Activated B cell treated with CpG ODN at 0.5 μM for 24 hours (primary cell): ENCODE measurements around the gene KLKB1. TPM values are rescaled to one million over a fixed set of nuclear protein-coding genes. Genes with fewer than 3 reads are reported as not detected.

Experiments
- ATAC-seq: fragments of 200-7000 bp; cut with Tn5 transposase; one replicate; pipeline ENCODE4 v1.10.0; 2021; ENCODE audit warnings: low read depth, mild to moderate bottlenecking, moderate library complexity
- CTCF ChIA-PET: fragments of 350-600 bp; sonication (Branson Sonifier 250); formaldehyde crosslinking; loops from one replicate; lab custom pipeline; 2021; ENCODE audit warnings: antibody characterized with exemption; lab: Charles Lee
- POLR2A ChIA-PET: fragments of 350-600 bp; sonication (Branson Sonifier 250); formaldehyde crosslinking; loops from one replicate; lab custom pipeline; 2021; ENCODE audit warnings: antibody characterized with exemption; lab: Charles Lee
- DNase-seq: peaks from one replicate; pipeline ENCODE4 v3.0.0; 2022
- H3K27ac Mint-ChIP-seq: one replicate; pipeline ENCODE4 v1.8.0; 2020; ENCODE audit warnings: mixed read lengths
- H3K27me3 Mint-ChIP-seq: one replicate; pipeline ENCODE4 v1.8.0; 2021; ENCODE audit warnings: mixed read lengths
- H3K36me3 Mint-ChIP-seq: one replicate; pipeline ENCODE4 v1.8.0; 2021; ENCODE audit warnings: low read depth, mixed read lengths
- H3K4me1 Mint-ChIP-seq: one replicate; pipeline ENCODE4 v1.8.0; 2021; ENCODE audit warnings: mixed read lengths
- H3K4me3 Mint-ChIP-seq: one replicate; pipeline ENCODE4 v1.8.0; 2020; ENCODE audit warnings: mild to moderate bottlenecking, mixed read lengths
- H3K9me3 Mint-ChIP-seq: one replicate; pipeline ENCODE4 v1.8.0; 2020; ENCODE audit warnings: mixed read lengths
- CTCF ChIP-seq: fragments of 200-600 bp; IDR thresholded peaks from one replicate; pipeline ENCODE4 v1.8.0; 2022; ENCODE audit warnings: antibody characterized with exemption, mild to moderate bottlenecking
- intact Hi-C: fragments of 100-400 bp; cut with micrococcal nuclease; formaldehyde crosslinking; loops from one replicate; pipeline ENCODE4 v1.15.1; 2024
- total RNA-seq: library from RNA; stranded (reverse); gene quantifications from 2 replicates; pipeline ENCODE4 v1.2.3, GENCODE V29; 2022

KLKB1 gene
- total RNA-seq, 1 donor from 2014 or later, result 0.16 TPM

GRCh38 chr4:186200516-186200915 is 26.8 kb upstream of the KLKB1 start:
- H3K4me3 Mint-ChIP-seq, result no peak overlapping the region
- peaks cover 7% of the 10 kb centered on the region for H3K36me3 Mint-ChIP-seq
- no peaks in the 10 kb centered on the region for H3K9me3 Mint-ChIP-seq
- no peak overlapping the region for H3K27ac Mint-ChIP-seq
- peaks cover 23% of the 10 kb centered on the region for H3K4me1 Mint-ChIP-seq
- POLR2A ChIA-PET, result no interaction called here
- intact Hi-C loops, result loop anchor here (5.0 kb wide), 1 partner anchor 558 kb away; no protein-coding TSS in a partner anchor
- ATAC-seq, result no peak
- no peaks in the 10 kb centered on the region for H3K27me3 Mint-ChIP-seq
- CTCF ChIA-PET, result no interaction called here
- no peak for TF ChIP-seq CTCF
- no peak for DNase-seq

DNA sequence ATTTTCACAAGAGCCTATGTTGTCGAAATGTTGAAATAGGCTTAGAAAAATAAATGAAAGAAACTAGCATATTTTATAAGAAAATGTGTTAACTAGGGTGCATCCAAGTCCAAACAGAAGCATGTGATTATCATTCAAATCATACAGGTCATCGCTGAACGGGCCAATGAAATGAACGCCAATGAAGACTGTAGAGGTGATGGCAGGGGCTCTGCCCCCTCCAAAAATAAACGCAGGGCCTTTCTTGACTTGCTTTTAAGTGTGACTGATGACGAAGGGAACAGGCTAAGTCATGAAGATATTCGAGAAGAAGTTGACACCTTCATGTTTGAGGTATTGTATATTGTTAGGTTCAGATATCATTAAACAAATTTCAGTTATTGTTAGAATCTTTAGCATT is 26.3 kb upstream of the KLKB1 start:
- intact Hi-C loops, result loop anchor here (1.0 to 5.0 kb wide), 2 partner anchors 9 to 559 kb away; no protein-coding TSS in a partner anchor
- Mint-ChIP-seq H3K27ac (no peak overlapping the region), H3K4me1 (peaks cover 23% of the 10 kb centered on the region), H3K9me3 (no peaks in the 10 kb centered on the region), H3K27me3 (no peaks in the 10 kb centered on the region), H3K36me3 (peaks cover 6% of the 10 kb centered on the region), H3K4me3 (no peak overlapping the region)
- no peak for ATAC-seq
- TF ChIP-seq CTCF, result no peak
- ChIA-PET POLR2A (interaction anchor here (1.0 kb wide), 1 partner anchor 8 kb away, joined by 3 read pairs; no protein-coding TSS in a partner anchor), CTCF (no interaction called here)
- DNase-seq, result no peak

- Mint-ChIP-seq H3K27me3 (no peaks in the 10 kb centered on the region), H3K9me3 (no peaks in the 10 kb centered on the region), H3K4me3 (no peak overlapping the region), H3K27ac (peak overlapping the region; percentile 33), H3K4me1 (peaks cover 23% of the 10 kb centered on the region), H3K36me3 (peaks cover 5% of the 10 kb centered on the region)
- CTCF ChIA-PET, result interaction anchor here (0.9 to 1.3 kb wide), 2 partner anchors 9 to 134 kb away, joined by 3 to 8 read pairs; no protein-coding TSS in a partner anchor
- POLR2A ChIA-PET, result interaction anchor here (1.0 to 1.3 kb wide), 3 partner anchors 9 to 11 kb away, joined by 3 to 4 read pairs (median 4); no protein-coding TSS in a partner anchor
- no peak for TF ChIP-seq CTCF
- ATAC-seq (peak; percentile 91), DNase-seq (peak; percentile 32)
- intact Hi-C loops, result loop anchor here (1.0 to 5.0 kb wide), 3 partner anchors 9 to 559 kb away; partner anchors contain the start of gene TLR3
Measured at GRCh38 chr4:186201535-186202230, 25.6 kb upstream of the KLKB1 start.

GRCh38 chr4:186202490-186203140 is 24.7 kb upstream of the KLKB1 start:
- CTCF ChIA-PET, result interaction anchor here (0.9 to 1.3 kb wide), 2 partner anchors 10 to 135 kb away, joined by 3 to 8 read pairs; no protein-coding TSS in a partner anchor
- no peak overlapping the region for H3K27ac Mint-ChIP-seq
- no peak overlapping the region for H3K4me3 Mint-ChIP-seq
- intact Hi-C loops, result loop anchor here (2.0 to 5.0 kb wide), 2 partner anchors 134 to 560 kb away; partner anchors contain the start of gene TLR3
- DNase-seq, result no peak
- ATAC-seq, result no peak
- TF ChIP-seq CTCF, result no peak
- no peaks in the 10 kb centered on the region for H3K36me3 Mint-ChIP-seq
- POLR2A ChIA-PET, result interaction anchor here (1.1 to 1.3 kb wide), 2 partner anchors 10 to 12 kb away, joined by 4 read pairs; no protein-coding TSS in a partner anchor
- H3K4me1 Mint-ChIP-seq, result peaks cover 23% of the 10 kb centered on the region
- no peaks in the 10 kb centered on the region for H3K27me3 Mint-ChIP-seq
- H3K9me3 Mint-ChIP-seq, result no peaks in the 10 kb centered on the region
